H9 (cell line): ENCODE measurements around the gene RAD23B. TPM values are rescaled to one million over a fixed set of nuclear protein-coding genes. Genes with fewer than 3 reads are reported as not detected.

ENCODE experiments used
- DNase-seq: peaks from one replicate; pipeline ENCODE4 v3.0.0-alpha.2; 2017
- H2AFZ ChIP-seq: one replicate; pipeline ENCODE4 v1.6.1; 2013; ENCODE audit warnings: mild to moderate bottlenecking, low read length, control low read depth, moderate library complexity
- H2AK5ac ChIP-seq: 2 replicates; pipeline ENCODE4 v1.6.1; 2013; ENCODE audit warnings: low read length, control low read depth, mixed read lengths; ENCODE audit not compliant: insufficient read length
- H2BK120ac ChIP-seq: one replicate; pipeline ENCODE4 v1.6.1; 2013; ENCODE audit warnings: low read depth, mild to moderate bottlenecking, low read length, control low read depth, inconsistent platforms; ENCODE audit not compliant: poor library complexity, severe bottlenecking
- H2BK12ac ChIP-seq: 2 replicates; pipeline ENCODE4 v1.6.1; 2013; ENCODE audit warnings: low read length, control low read depth, mixed read lengths, low read depth; ENCODE audit not compliant: insufficient read length
- H2BK15ac ChIP-seq: 2 replicates; pipeline ENCODE4 v1.6.1; 2013; ENCODE audit warnings: low read depth, low read length, control low read depth
- H2BK20ac ChIP-seq: one replicate; pipeline ENCODE4 v1.6.1; 2013; ENCODE audit warnings: low read depth, mild to moderate bottlenecking, low read length, control low read depth, inconsistent platforms; ENCODE audit not compliant: poor library complexity, severe bottlenecking
- H2BK5ac ChIP-seq: 2 replicates; pipeline ENCODE4 v1.6.1; 2013; ENCODE audit warnings: low read length, control low read depth, mixed read lengths; ENCODE audit not compliant: insufficient read length
- H3K14ac ChIP-seq: 2 replicates; pipeline ENCODE4 v1.6.1; 2013; ENCODE audit warnings: low read length, control low read depth; ENCODE audit not compliant: insufficient read depth
- H3K18ac ChIP-seq: 2 replicates; pipeline ENCODE4 v1.6.1; 2013; ENCODE audit warnings: low read depth, mild to moderate bottlenecking, mixed read lengths, low read length, control low read depth; ENCODE audit not compliant: insufficient read length
- H3K23ac ChIP-seq: 2 replicates; pipeline ENCODE4 v1.6.1; 2013; ENCODE audit warnings: low read length, control low read depth, mixed read lengths, low read depth; ENCODE audit not compliant: insufficient read length
- H3K23me2 ChIP-seq: 2 replicates; pipeline ENCODE4 v1.6.1; 2013; ENCODE audit warnings: low read depth, mild to moderate bottlenecking, mixed read lengths, low read length, control low read depth; ENCODE audit not compliant: insufficient read length, poor library complexity, severe bottlenecking
- H3K27ac ChIP-seq: 2 replicates; pipeline ENCODE4 v1.5.1; 2013; ENCODE audit warnings: low read length, control low read depth, mixed read lengths, low read depth; ENCODE audit not compliant: insufficient read length
- H3K27me3 ChIP-seq: 2 replicates; pipeline ENCODE4 v1.6.1; 2013; ENCODE audit warnings: low read length, control low read depth, inconsistent platforms; ENCODE audit not compliant: insufficient read depth
- H3K4ac ChIP-seq: 2 replicates; pipeline ENCODE4 v1.6.1; 2013; ENCODE audit warnings: low read depth, mild to moderate bottlenecking, control low read depth, inconsistent platforms, low read length, moderate library complexity
- H3K4me1 ChIP-seq: 2 replicates; pipeline ENCODE4 v1.6.1; 2013; ENCODE audit warnings: low read length, control low read depth, inconsistent platforms; ENCODE audit not compliant: insufficient read depth
- H3K4me2 ChIP-seq: 2 replicates; pipeline ENCODE4 v1.6.1; 2013; ENCODE audit warnings: low read length, control low read depth, mixed read lengths; ENCODE audit not compliant: insufficient read length, insufficient read depth
- H3K56ac ChIP-seq: 2 replicates; pipeline ENCODE4 v1.6.1; 2013; ENCODE audit warnings: low read depth, mild to moderate bottlenecking, mixed read lengths, low read length, control low read depth; ENCODE audit not compliant: insufficient read length
- H3K79me1 ChIP-seq: 2 replicates; pipeline ENCODE4 v1.6.1; 2013; ENCODE audit warnings: low read depth, mild to moderate bottlenecking, moderate library complexity, low read length, control low read depth, inconsistent platforms; ENCODE audit not compliant: insufficient read depth, poor library complexity, severe bottlenecking
- H3K79me2 ChIP-seq: 2 replicates; pipeline ENCODE4 v1.6.1; 2013; ENCODE audit warnings: low read length, control low read depth, inconsistent platforms; ENCODE audit not compliant: insufficient read depth
- H3K9ac ChIP-seq: 2 replicates; pipeline ENCODE4 v1.6.1; 2013; ENCODE audit warnings: low read length, control low read depth, mixed read lengths; ENCODE audit not compliant: insufficient read length; ENCODE audit errors: extremely low read depth
- H3K9me3 ChIP-seq: one replicate; pipeline ENCODE4 v1.6.1; 2013; ENCODE audit warnings: low read depth, low read length, inconsistent platforms; ENCODE audit not compliant: control insufficient read depth
- H3T11ph ChIP-seq: one replicate; pipeline ENCODE4 v1.6.1; 2013; ENCODE audit warnings: mild to moderate bottlenecking, low read length, control low read depth, inconsistent platforms
- H4K20me1 ChIP-seq: one replicate; pipeline ENCODE4 v1.6.1; 2013; ENCODE audit not compliant: control insufficient read depth, insufficient read length, insufficient read depth
- H4K5ac ChIP-seq: 2 replicates; pipeline ENCODE4 v1.6.1; 2013; ENCODE audit warnings: low read depth, mild to moderate bottlenecking, mixed read lengths, low read length, control low read depth; ENCODE audit not compliant: insufficient read length
- H4K8ac ChIP-seq: replicated peaks from 2 replicates; pipeline ENCODE4 v1.6.1; 2013; ENCODE audit warnings: low read length, control low read depth, mixed read lengths, low read depth; ENCODE audit not compliant: insufficient read length
- H4K91ac ChIP-seq: 2 replicates; pipeline ENCODE4 v1.6.1; 2013; ENCODE audit warnings: low read depth, mild to moderate bottlenecking, moderate library complexity, mixed read lengths, low read length, control low read depth; ENCODE audit not compliant: insufficient read length
- H3K27ac Mint-ChIP-seq, 3 experiments: 2 replicates in 2 of 3; 3 replicates in 1 of 3; pipeline ENCODE4 v1.8.0; 2020 to 2021; ENCODE audit warnings: mixed read lengths in 3 of 3, mild to moderate bottlenecking in 1 of 3, moderate library complexity in 1 of 3
- H3K27me3 Mint-ChIP-seq: 2 replicates; pipeline ENCODE4 v1.8.0; 2021; ENCODE audit warnings: low read depth, mild to moderate bottlenecking, moderate library complexity, mixed read lengths
- H3K36me3 Mint-ChIP-seq, 3 experiments: 2 replicates in 2 of 3; 3 replicates in 1 of 3; pipeline ENCODE4 v1.8.0; 2020 to 2021; ENCODE audit warnings: low read depth in 3 of 3, mixed read lengths in 3 of 3; ENCODE audit not compliant: insufficient read depth in 1 of 3
- H3K4me1 Mint-ChIP-seq, 2 experiments: 2 replicates each; pipeline ENCODE4 v1.8.0; 2020; ENCODE audit warnings: mixed read lengths in 2 of 2
- H3K4me3 Mint-ChIP-seq, 2 experiments: 2 replicates in 1 of 2; 3 replicates in 1 of 2; pipeline ENCODE4 v1.8.0; 2020 to 2021; ENCODE audit warnings: mild to moderate bottlenecking in 2 of 2, mixed read lengths in 2 of 2, moderate library complexity in 1 of 2
- H3K9me3 Mint-ChIP-seq, 2 experiments: 2 replicates in 1 of 2; 3 replicates in 1 of 2; pipeline ENCODE4 v1.8.0; 2020; ENCODE audit warnings: mild to moderate bottlenecking in 2 of 2, mixed read lengths in 2 of 2, moderate library complexity in 1 of 2
- WGBS: extraction: QIAGEN DNeasy Blood & Tissue Kit; methylation state at CpG from one replicate; pipeline ENCODE4 v1.1.7; 2013; ENCODE audit warnings: missing lambda C conversion rate, low lambda C conversion rate, mixed read lengths; ENCODE audit not compliant: insufficient read length; ENCODE audit errors: extremely low coverage; 5-methylcytosine and 5-hydroxymethylcytosine counted together
- total RNA-seq: library from RNA; stranded (reverse); gene quantifications from 2 replicates; pipeline ENCODE4 v1.2.1, GENCODE V29; 2021
- TF ChIP-seq, protein P1 (sequence below): fragments of 200-600 bp; sonication (generic); conservative IDR thresholded peaks from 3 replicates; pipeline ENCODE4 v1.8.0; 2021; ENCODE audit warnings: antibody characterized with exemption, mild to moderate bottlenecking

RAD23B gene
- total RNA-seq, 1 experiment from 2014 or later = 154 TPM

DNA sequence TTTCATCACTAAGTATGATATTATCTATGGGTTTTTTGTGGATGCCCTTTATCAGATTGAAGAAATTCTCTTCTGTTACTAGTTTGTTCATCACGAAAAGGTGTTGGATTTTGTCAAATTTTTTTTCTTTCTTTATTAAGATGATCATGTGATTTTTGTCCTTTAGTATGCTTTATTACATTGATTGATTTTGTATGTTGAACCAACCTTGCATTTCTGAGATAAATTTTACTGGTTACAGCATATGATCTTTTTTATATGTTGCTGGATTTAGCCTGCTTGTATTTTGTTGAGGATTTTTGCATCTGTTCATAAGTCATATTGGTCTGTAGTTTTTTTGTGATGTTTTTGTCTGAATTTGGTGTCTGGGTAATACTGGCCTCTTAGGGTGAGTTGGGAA, 42.8 kb downstream of the RAD23B start:
- Histone ChIP-seq H4K5ac (no peak overlapping the region), H2AK5ac (no peak overlapping the region), H3K79me1 (no peaks in the 10 kb centered on the region), H3T11ph (no peak overlapping the region), H3K4ac (no peak overlapping the region), H4K20me1 (no peaks in the 10 kb centered on the region), H3K9ac (no peak overlapping the region), H2AFZ (no peak overlapping the region), H3K79me2 (no peaks in the 10 kb centered on the region; the same call in 1 of the 2 replicates), H3K23me2 (no peaks in the 10 kb centered on the region), H2BK5ac (no peak overlapping the region), H3K27me3 (no peaks in the 10 kb centered on the region), H2BK20ac (no peak overlapping the region), H4K8ac (no peak overlapping the region), H4K91ac (no peak overlapping the region), H3K4me2 (no peak overlapping the region), H2BK15ac (no peak overlapping the region), H3K23ac (no peak overlapping the region), H3K56ac (no peak overlapping the region), H3K18ac (no peak overlapping the region), H2BK120ac (no peak overlapping the region), H3K14ac (no peak overlapping the region), H3K4me1 (no peaks in the 10 kb centered on the region), H2BK12ac (no peak overlapping the region), H3K27ac (no peak overlapping the region), H3K9me3 (no peaks in the 10 kb centered on the region)
- H3K9me3 Mint-ChIP-seq = no peaks in the 10 kb centered on the region
- no peak overlapping the region for H3K4me3 Mint-ChIP-seq
- no CpG with 5 or more reads among the region's 1 CpG for WGBS
- peak overlapping the region in 1 of 3 experiments; percentile 51; a peak in 1 of 7 replicates for H3K27ac Mint-ChIP-seq
- no peaks in the 10 kb centered on the region for H3K27me3 Mint-ChIP-seq
- TF ChIP-seq, protein P1, sequence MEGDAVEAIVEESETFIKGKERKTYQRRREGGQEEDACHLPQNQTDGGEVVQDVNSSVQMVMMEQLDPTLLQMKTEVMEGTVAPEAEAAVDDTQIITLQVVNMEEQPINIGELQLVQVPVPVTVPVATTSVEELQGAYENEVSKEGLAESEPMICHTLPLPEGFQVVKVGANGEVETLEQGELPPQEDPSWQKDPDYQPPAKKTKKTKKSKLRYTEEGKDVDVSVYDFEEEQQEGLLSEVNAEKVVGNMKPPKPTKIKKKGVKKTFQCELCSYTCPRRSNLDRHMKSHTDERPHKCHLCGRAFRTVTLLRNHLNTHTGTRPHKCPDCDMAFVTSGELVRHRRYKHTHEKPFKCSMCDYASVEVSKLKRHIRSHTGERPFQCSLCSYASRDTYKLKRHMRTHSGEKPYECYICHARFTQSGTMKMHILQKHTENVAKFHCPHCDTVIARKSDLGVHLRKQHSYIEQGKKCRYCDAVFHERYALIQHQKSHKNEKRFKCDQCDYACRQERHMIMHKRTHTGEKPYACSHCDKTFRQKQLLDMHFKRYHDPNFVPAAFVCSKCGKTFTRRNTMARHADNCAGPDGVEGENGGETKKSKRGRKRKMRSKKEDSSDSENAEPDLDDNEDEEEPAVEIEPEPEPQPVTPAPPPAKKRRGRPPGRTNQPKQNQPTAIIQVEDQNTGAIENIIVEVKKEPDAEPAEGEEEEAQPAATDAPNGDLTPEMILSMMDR = no peak
- peaks cover 46 to 88% (median 83%) of the 10 kb centered on the region in 3 experiments for H3K36me3 Mint-ChIP-seq
- no peak for DNase-seq
- 0 out of 4 replicates have a peak, but pooled peaks cover 2 to 4% of the 10 kb centered on the region in 2 experiments for H3K4me1 Mint-ChIP-seq
